Measurements from ENCODE around the gene SSBP4.

SSBP4 gene

DNA sequence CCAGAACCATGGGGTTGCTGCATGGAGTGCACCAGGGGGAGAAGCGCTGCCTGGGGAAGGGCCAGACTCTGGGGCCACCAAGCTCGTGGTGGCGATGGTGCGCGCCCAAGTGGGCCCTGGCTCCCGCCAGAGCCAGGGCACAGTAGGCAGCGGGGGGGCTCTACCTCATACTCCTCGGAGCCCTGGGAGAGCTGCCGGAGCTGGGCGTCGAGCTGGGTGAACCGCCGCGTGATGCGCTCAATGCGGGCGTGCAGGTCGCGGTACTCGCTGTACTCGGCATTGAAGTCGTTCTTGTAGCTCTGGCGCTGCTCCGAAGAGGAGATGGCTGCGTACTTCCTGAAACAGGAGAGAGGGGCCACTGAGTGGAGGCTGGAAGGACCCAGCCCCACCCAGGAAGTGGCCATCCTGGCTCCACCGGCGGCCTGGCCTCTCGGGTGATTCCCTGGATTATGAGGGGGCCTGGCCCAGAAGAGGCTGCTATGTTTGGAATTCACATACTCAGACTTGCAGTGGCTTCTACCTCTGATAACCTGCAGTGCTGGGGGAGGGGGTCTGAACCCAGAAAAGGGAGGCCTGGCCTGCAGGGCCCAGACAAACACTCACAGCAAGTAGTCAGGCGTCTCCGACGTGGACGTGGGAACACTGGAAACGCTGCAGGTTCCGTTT is 27.1 kb downstream of the SSBP4 start:
- DNase-seq = no peak

GRCh38 chr19:18446811-18447359 is 27.7 kb downstream of the SSBP4 start:
- DNase-seq = no peak

DNA sequence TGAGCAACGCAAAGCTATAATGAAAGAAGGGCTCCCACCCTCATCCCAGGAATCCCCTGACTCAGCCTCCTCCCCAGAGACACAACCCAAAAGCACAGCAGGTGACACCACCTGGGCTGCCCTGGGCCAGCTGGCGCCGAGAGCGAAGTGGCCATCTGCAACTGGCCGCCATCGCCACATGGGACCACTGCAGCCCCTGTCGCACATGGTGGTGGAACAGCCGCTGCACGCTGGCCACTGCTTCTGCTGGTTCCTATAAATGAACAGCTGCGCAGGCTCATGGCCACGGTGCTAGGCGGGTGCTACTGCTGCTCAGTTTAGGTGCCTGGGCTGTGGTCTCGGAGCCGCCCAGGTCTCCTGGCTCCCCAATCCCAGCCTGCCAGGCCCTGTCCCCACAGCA is 30.4 kb downstream of the SSBP4 start:
- peak; percentile 29 for DNase-seq

GRCh38 chr19:18450021-18450930 is 31.1 kb downstream of the SSBP4 start:
- no peak for DNase-seq

GRCh38 chr19:18450931-18451836 is 32.0 kb downstream of the SSBP4 start:
- no peak for DNase-seq

GRCh38 chr19:18452386-18452785 is 33.2 kb downstream of the SSBP4 start:
- DNase-seq = no peak

- no peak for DNase-seq
Measured at GRCh38 chr19:18453269-18454024, 34.2 kb downstream of the SSBP4 start.

GRCh38 chr19:18456279-18456678 is 37.1 kb downstream of the SSBP4 start:
- no peak for DNase-seq

DNA sequence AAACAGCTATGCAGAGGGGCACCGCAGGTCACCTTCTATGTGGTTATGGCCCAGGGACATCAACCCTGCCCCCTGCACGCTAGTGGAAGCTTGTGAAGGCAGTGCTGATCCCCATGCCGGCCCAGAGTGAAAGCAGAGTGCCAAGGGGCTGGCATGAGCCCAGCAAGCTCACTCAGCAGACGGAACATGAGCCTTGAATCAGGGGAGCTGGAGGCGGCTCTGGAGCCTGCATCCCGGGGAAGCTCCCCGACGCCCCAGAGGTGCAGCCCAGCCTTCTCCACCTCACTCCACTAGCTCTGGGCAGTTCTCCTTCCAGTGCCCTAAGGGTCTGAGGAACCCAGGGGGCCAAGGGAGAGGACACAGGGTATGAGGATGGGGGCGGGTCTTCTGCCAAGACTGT is 37.8 kb downstream of the SSBP4 start:
- no peak for DNase-seq

GRCh38 chr19:18457483-18458331 is 38.5 kb downstream of the SSBP4 start:
- no peak for DNase-seq

GRCh38 chr19:18460900-18461299 is 41.7 kb downstream of the SSBP4 start:
- DNase-seq = no peak

GRCh38 chr19:18461471-18461870 is 42.3 kb downstream of the SSBP4 start:
- DNase-seq = no peak

- DNase-seq = no peak
Measured at GRCh38 chr19:18464646-18465045, 45.4 kb downstream of the SSBP4 start.

DNA sequence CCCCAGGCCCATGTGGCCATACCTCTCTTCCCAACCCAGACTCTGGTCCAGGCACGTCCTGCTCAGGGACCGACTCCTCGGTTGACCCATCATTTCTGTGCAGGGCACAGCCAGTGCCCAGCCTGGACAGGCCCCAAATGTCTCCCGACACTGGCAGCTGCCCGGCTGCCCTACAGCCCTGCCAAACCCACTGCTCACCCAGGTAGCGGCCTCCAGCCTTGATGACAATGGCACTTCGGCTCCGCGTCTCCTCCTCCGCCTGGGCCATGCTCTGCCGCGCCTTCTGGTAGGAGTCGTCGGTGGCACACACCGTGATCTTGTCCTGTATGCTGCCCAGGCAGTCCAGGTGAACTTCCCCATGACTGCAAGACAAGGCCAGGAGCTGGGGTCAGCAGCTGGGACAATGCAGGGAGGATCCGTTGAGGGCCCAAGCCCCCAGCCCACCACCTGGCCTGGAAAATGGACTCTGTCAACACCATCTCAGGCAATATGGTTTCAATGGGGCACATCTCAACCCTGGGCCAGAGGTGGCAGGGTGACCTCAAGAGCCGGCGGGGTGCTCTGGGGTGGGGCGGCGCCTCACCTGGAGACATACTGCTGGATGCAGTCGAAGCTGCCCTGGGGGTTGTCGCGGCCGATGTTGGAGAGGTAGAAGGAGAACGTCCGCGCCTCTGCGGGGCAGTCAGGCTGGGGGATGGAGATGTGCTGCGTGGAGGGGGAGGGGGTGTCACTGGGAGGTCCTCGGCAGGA is 46.2 kb downstream of the SSBP4 start:
- DNase-seq = no peak

GRCh38 chr19:18465964-18466339 is 46.8 kb downstream of the SSBP4 start:
- no peak for DNase-seq

- DNase-seq = no peak
Measured at GRCh38 chr19:18466354-18466753, 47.2 kb downstream of the SSBP4 start.

- no peak for DNase-seq
Measured at GRCh38 chr19:18467978-18468377, 48.8 kb downstream of the SSBP4 start.

GRCh38 chr19:18468517-18468916 is 49.3 kb downstream of the SSBP4 start:
- DNase-seq = no peak

DNA sequence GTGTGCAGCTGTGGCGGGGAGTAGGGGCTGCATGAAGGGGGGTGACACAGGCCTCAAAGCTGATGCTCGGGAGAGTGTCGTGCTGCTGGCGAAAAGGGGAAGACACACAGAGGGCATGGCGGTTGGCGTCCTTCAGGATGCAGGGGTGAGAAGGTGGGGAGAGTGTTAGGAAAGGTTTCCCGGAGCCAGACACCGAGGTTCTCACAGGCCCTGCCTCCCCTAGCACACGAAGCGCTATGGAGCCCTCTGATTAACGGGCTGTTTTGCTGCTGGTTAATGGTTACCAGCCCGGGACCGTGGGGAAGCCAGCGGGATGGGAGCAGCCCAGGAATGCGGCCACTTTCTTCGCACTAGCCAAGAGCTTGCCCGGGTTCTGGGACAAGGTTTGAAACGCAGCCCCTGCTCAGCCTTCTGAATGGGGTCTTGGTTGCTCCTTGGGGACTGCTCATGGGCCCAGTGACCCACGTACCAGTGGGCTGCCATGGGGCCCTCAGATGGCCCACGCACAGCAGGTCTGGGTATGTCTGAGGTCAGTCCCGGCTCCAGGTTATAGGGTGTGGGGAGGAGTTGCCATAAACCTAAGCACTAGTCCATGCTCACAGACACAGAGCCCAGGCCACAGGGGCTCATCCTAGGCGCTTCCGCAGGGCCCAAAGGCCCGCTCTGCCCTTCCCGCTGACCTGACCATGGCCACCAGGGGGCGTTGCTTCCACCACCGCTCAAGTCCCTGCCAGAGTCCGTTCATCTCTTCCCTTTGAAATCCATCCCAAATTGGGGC is 50.1 kb downstream of the SSBP4 start:
- DNase-seq = no peak

DNA sequence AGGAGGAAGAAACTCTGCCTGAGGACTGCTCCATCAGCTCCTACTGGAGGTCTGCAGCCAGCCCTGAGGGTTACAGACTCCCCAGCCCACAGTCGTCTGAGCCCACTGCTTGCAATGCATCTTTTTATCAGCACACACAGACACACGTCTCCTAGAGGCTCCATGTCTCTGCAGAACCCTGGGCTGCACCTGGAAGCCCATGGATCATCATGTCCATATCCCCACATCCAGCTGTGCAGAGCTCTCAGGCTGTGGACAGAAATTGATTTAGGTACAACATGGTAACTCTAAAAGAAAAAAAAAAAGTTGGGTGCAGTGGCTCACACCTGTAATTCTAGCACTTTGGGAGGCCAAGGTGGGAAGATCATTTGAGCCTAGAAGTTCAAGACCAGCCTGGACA is 51.6 kb downstream of the SSBP4 start:
- no peak for DNase-seq
